H9 (cell line): ENCODE data around the gene USH2A. TPM values are rescaled to one million over a fixed set of nuclear protein-coding genes. Genes with fewer than 3 reads are reported as not detected.

Experiments
- DNase-seq: peaks from one replicate; pipeline ENCODE4 v3.0.0-alpha.2; 2017
- H2AFZ ChIP-seq: one replicate; pipeline ENCODE4 v1.6.1; 2013; ENCODE audit warnings: mild to moderate bottlenecking, low read length, control low read depth, moderate library complexity
- H2AK5ac ChIP-seq: 2 replicates; pipeline ENCODE4 v1.6.1; 2013; ENCODE audit warnings: low read length, control low read depth, mixed read lengths; ENCODE audit not compliant: insufficient read length
- H2BK120ac ChIP-seq: one replicate; pipeline ENCODE4 v1.6.1; 2013; ENCODE audit warnings: low read depth, mild to moderate bottlenecking, low read length, control low read depth, inconsistent platforms; ENCODE audit not compliant: poor library complexity, severe bottlenecking
- H2BK12ac ChIP-seq: 2 replicates; pipeline ENCODE4 v1.6.1; 2013; ENCODE audit warnings: low read length, control low read depth, mixed read lengths, low read depth; ENCODE audit not compliant: insufficient read length
- H2BK15ac ChIP-seq: 2 replicates; pipeline ENCODE4 v1.6.1; 2013; ENCODE audit warnings: low read depth, low read length, control low read depth
- H2BK20ac ChIP-seq: one replicate; pipeline ENCODE4 v1.6.1; 2013; ENCODE audit warnings: low read depth, mild to moderate bottlenecking, low read length, control low read depth, inconsistent platforms; ENCODE audit not compliant: poor library complexity, severe bottlenecking
- H2BK5ac ChIP-seq: 2 replicates; pipeline ENCODE4 v1.6.1; 2013; ENCODE audit warnings: low read length, control low read depth, mixed read lengths; ENCODE audit not compliant: insufficient read length
- H3K14ac ChIP-seq: 2 replicates; pipeline ENCODE4 v1.6.1; 2013; ENCODE audit warnings: low read length, control low read depth; ENCODE audit not compliant: insufficient read depth
- H3K18ac ChIP-seq: 2 replicates; pipeline ENCODE4 v1.6.1; 2013; ENCODE audit warnings: low read depth, mild to moderate bottlenecking, mixed read lengths, low read length, control low read depth; ENCODE audit not compliant: insufficient read length
- H3K23ac ChIP-seq: 2 replicates; pipeline ENCODE4 v1.6.1; 2013; ENCODE audit warnings: low read length, control low read depth, mixed read lengths, low read depth; ENCODE audit not compliant: insufficient read length
- H3K23me2 ChIP-seq: 2 replicates; pipeline ENCODE4 v1.6.1; 2013; ENCODE audit warnings: low read depth, mild to moderate bottlenecking, mixed read lengths, low read length, control low read depth; ENCODE audit not compliant: insufficient read length, poor library complexity, severe bottlenecking
- H3K27ac ChIP-seq: 2 replicates; pipeline ENCODE4 v1.5.1; 2013; ENCODE audit warnings: low read length, control low read depth, mixed read lengths, low read depth; ENCODE audit not compliant: insufficient read length
- H3K27me3 ChIP-seq: 2 replicates; pipeline ENCODE4 v1.6.1; 2013; ENCODE audit warnings: low read length, control low read depth, inconsistent platforms; ENCODE audit not compliant: insufficient read depth
- H3K4ac ChIP-seq: 2 replicates; pipeline ENCODE4 v1.6.1; 2013; ENCODE audit warnings: low read depth, mild to moderate bottlenecking, control low read depth, inconsistent platforms, low read length, moderate library complexity
- H3K4me1 ChIP-seq: 2 replicates; pipeline ENCODE4 v1.6.1; 2013; ENCODE audit warnings: low read length, control low read depth, inconsistent platforms; ENCODE audit not compliant: insufficient read depth
- H3K4me2 ChIP-seq: 2 replicates; pipeline ENCODE4 v1.6.1; 2013; ENCODE audit warnings: low read length, control low read depth, mixed read lengths; ENCODE audit not compliant: insufficient read length, insufficient read depth
- H3K56ac ChIP-seq: 2 replicates; pipeline ENCODE4 v1.6.1; 2013; ENCODE audit warnings: low read depth, mild to moderate bottlenecking, mixed read lengths, low read length, control low read depth; ENCODE audit not compliant: insufficient read length
- H3K79me1 ChIP-seq: 2 replicates; pipeline ENCODE4 v1.6.1; 2013; ENCODE audit warnings: low read depth, mild to moderate bottlenecking, moderate library complexity, low read length, control low read depth, inconsistent platforms; ENCODE audit not compliant: insufficient read depth, poor library complexity, severe bottlenecking
- H3K79me2 ChIP-seq: 2 replicates; pipeline ENCODE4 v1.6.1; 2013; ENCODE audit warnings: low read length, control low read depth, inconsistent platforms; ENCODE audit not compliant: insufficient read depth
- H3K9ac ChIP-seq: 2 replicates; pipeline ENCODE4 v1.6.1; 2013; ENCODE audit warnings: low read length, control low read depth, mixed read lengths; ENCODE audit not compliant: insufficient read length; ENCODE audit errors: extremely low read depth
- H3K9me3 ChIP-seq: one replicate; pipeline ENCODE4 v1.6.1; 2013; ENCODE audit warnings: low read depth, low read length, inconsistent platforms; ENCODE audit not compliant: control insufficient read depth
- H3T11ph ChIP-seq: one replicate; pipeline ENCODE4 v1.6.1; 2013; ENCODE audit warnings: mild to moderate bottlenecking, low read length, control low read depth, inconsistent platforms
- H4K20me1 ChIP-seq: one replicate; pipeline ENCODE4 v1.6.1; 2013; ENCODE audit not compliant: control insufficient read depth, insufficient read length, insufficient read depth
- H4K5ac ChIP-seq: 2 replicates; pipeline ENCODE4 v1.6.1; 2013; ENCODE audit warnings: low read depth, mild to moderate bottlenecking, mixed read lengths, low read length, control low read depth; ENCODE audit not compliant: insufficient read length
- H4K8ac ChIP-seq: replicated peaks from 2 replicates; pipeline ENCODE4 v1.6.1; 2013; ENCODE audit warnings: low read length, control low read depth, mixed read lengths, low read depth; ENCODE audit not compliant: insufficient read length
- H4K91ac ChIP-seq: 2 replicates; pipeline ENCODE4 v1.6.1; 2013; ENCODE audit warnings: low read depth, mild to moderate bottlenecking, moderate library complexity, mixed read lengths, low read length, control low read depth; ENCODE audit not compliant: insufficient read length
- H3K27ac Mint-ChIP-seq, 3 experiments: 2 replicates in 2 of 3; 3 replicates in 1 of 3; pipeline ENCODE4 v1.8.0; 2020 to 2021; ENCODE audit warnings: mixed read lengths in 3 of 3, mild to moderate bottlenecking in 1 of 3, moderate library complexity in 1 of 3
- H3K27me3 Mint-ChIP-seq: 2 replicates; pipeline ENCODE4 v1.8.0; 2021; ENCODE audit warnings: low read depth, mild to moderate bottlenecking, moderate library complexity, mixed read lengths
- H3K36me3 Mint-ChIP-seq, 3 experiments: 2 replicates in 2 of 3; 3 replicates in 1 of 3; pipeline ENCODE4 v1.8.0; 2020 to 2021; ENCODE audit warnings: low read depth in 3 of 3, mixed read lengths in 3 of 3; ENCODE audit not compliant: insufficient read depth in 1 of 3
- H3K4me1 Mint-ChIP-seq, 2 experiments: 2 replicates each; pipeline ENCODE4 v1.8.0; 2020; ENCODE audit warnings: mixed read lengths in 2 of 2
- H3K4me3 Mint-ChIP-seq, 2 experiments: 2 replicates in 1 of 2; 3 replicates in 1 of 2; pipeline ENCODE4 v1.8.0; 2020 to 2021; ENCODE audit warnings: mild to moderate bottlenecking in 2 of 2, mixed read lengths in 2 of 2, moderate library complexity in 1 of 2
- H3K9me3 Mint-ChIP-seq, 2 experiments: 2 replicates in 1 of 2; 3 replicates in 1 of 2; pipeline ENCODE4 v1.8.0; 2020; ENCODE audit warnings: mild to moderate bottlenecking in 2 of 2, mixed read lengths in 2 of 2, moderate library complexity in 1 of 2
- CTCF ChIP-seq: fragments of 200-600 bp; sonication (generic); conservative IDR thresholded peaks from 3 replicates; pipeline ENCODE4 v1.8.0; 2021; ENCODE audit warnings: antibody characterized with exemption, mild to moderate bottlenecking
- whole genome bisulfite sequencing: extraction: QIAGEN DNeasy Blood & Tissue Kit; methylation state at CpG from one replicate; pipeline ENCODE4 v1.1.7; 2013; ENCODE audit warnings: missing lambda C conversion rate, low lambda C conversion rate, mixed read lengths; ENCODE audit not compliant: insufficient read length; ENCODE audit errors: extremely low coverage; 5-methylcytosine and 5-hydroxymethylcytosine counted together
- total RNA-seq: library from RNA; stranded (reverse); gene quantifications from 2 replicates; pipeline ENCODE4 v1.2.1, GENCODE V29; 2021

The USH2A gene
- total RNA-seq, 1 experiment from 2014 or later = 0.11 TPM

- Mint-ChIP-seq H3K4me1 (peaks cover 6 to 9% of the 10 kb centered on the region in 2 experiments; a peak in 3 of 4 replicates), H3K27ac (no peak overlapping the region), H3K27me3 (no peaks in the 10 kb centered on the region), H3K9me3 (no peaks in the 10 kb centered on the region), H3K4me3 (no peak overlapping the region), H3K36me3 (no peaks in the 10 kb centered on the region)
- H3K23ac ChIP-seq = no peak overlapping the region
- H2BK20ac ChIP-seq = no peak overlapping the region
- DNase-seq = no peak
- no peak overlapping the region for H3K14ac ChIP-seq
- no CpG with 5 or more reads among the region's 1 CpG for WGBS
- H4K8ac ChIP-seq = no peak overlapping the region
- H2BK12ac ChIP-seq = no peak overlapping the region
- no peak overlapping the region for H3K18ac ChIP-seq
- H3K27ac ChIP-seq = no peak overlapping the region
- no peak overlapping the region for H3T11ph ChIP-seq
- no peak overlapping the region for H2BK120ac ChIP-seq
- no peak overlapping the region for H2BK15ac ChIP-seq
- no peak overlapping the region for H3K4ac ChIP-seq
- H3K4me1 ChIP-seq = no peaks in the 10 kb centered on the region
- no peaks in the 10 kb centered on the region for H3K23me2 ChIP-seq
- no peak overlapping the region for H3K9ac ChIP-seq
- no peak overlapping the region for H4K5ac ChIP-seq
- no peak overlapping the region for H2BK5ac ChIP-seq
- TF ChIP-seq CTCF = no peak
- H2AK5ac ChIP-seq = no peak overlapping the region
- H3K79me1 ChIP-seq = no peaks in the 10 kb centered on the region
- no peaks in the 10 kb centered on the region for H3K27me3 ChIP-seq
- H3K56ac ChIP-seq = no peak overlapping the region
- no peak overlapping the region for H4K91ac ChIP-seq
- no peak overlapping the region for H3K4me2 ChIP-seq
- H3K9me3 ChIP-seq = no peaks in the 10 kb centered on the region
- no peak overlapping the region for H2AFZ ChIP-seq
- no peaks in the 10 kb centered on the region for H3K79me2 ChIP-seq
- H4K20me1 ChIP-seq = no peaks in the 10 kb centered on the region
Measured at GRCh38 chr1:216176970-216177369, 246.3 kb downstream of the USH2A start.
